HG03045 (cell line): Measurements from ENCODE around the gene STEAP4.

Experiments
- ATAC-seq: cut with Tn5 transposase; IDR thresholded peaks from one replicate; pipeline ENCODE4 v1.9.1; 2021; ENCODE audit warnings: mild to moderate bottlenecking, moderate library complexity; ENCODE audit not compliant: unreplicated experiment

Gene STEAP4

GRCh38 chr7:88314061-88314491 lies 7.4 kb upstream of the STEAP4 start:
- no peak for ATAC-seq

GRCh38 chr7:88312061-88312663 lies 5.5 kb upstream of the STEAP4 start:
- ATAC-seq = no peak

- ATAC-seq = no peak
Measured at GRCh38 chr7:88311675-88312036, 5.0 kb upstream of the STEAP4 start.

GRCh38 chr7:88310956-88311674 lies 4.4 kb upstream of the STEAP4 start:
- no peak for ATAC-seq

GRCh38 chr7:88309819-88310218 lies 3.1 kb upstream of the STEAP4 start:
- no peak for ATAC-seq

GRCh38 chr7:88307823-88308222 lies 1.1 kb upstream of the STEAP4 start:
- ATAC-seq = no peak

GRCh38 chr7:88307412-88307811 lies 718 bp upstream of the STEAP4 start:
- no peak for ATAC-seq

- no peak for ATAC-seq
Measured at GRCh38 chr7:88305044-88305443, 1.6 kb downstream of the STEAP4 start.

GRCh38 chr7:88302486-88302885 lies 4.2 kb downstream of the STEAP4 start:
- no peak for ATAC-seq

GRCh38 chr7:88301924-88302323 lies 4.8 kb downstream of the STEAP4 start:
- ATAC-seq = no peak

- no peak for ATAC-seq
Measured at GRCh38 chr7:88300401-88300945, 6.2 kb downstream of the STEAP4 start.

GRCh38 chr7:88299126-88299525 lies 7.6 kb downstream of the STEAP4 start:
- no peak for ATAC-seq

- ATAC-seq = no peak
Measured at GRCh38 chr7:88293866-88294265, 12.8 kb downstream of the STEAP4 start.

GRCh38 chr7:88291398-88292173 lies 15.1 kb downstream of the STEAP4 start:
- no peak for ATAC-seq

GRCh38 chr7:88290491-88290890 lies 16.2 kb downstream of the STEAP4 start:
- ATAC-seq = no peak

GRCh38 chr7:88289564-88290025 lies 17.1 kb downstream of the STEAP4 start:
- ATAC-seq = no peak

- ATAC-seq = no peak
Measured at GRCh38 chr7:88281749-88282148, 24.9 kb downstream of the STEAP4 start.

GRCh38 chr7:88280801-88281200 lies 25.9 kb downstream of the STEAP4 start:
- no peak for ATAC-seq

- no peak for ATAC-seq
Measured at GRCh38 chr7:88279323-88279722, 27.4 kb downstream of the STEAP4 start.

- ATAC-seq = no peak
Measured at GRCh38 chr7:88278881-88279280, 27.8 kb downstream of the STEAP4 start.

- ATAC-seq = no peak
Measured at GRCh38 chr7:88276605-88277153, 30.0 kb downstream of the STEAP4 start.
